NCI-H1105 (cell line): ENCODE data around the gene SKI.
"Not testable (repeated sequence)": the region's sequence is repeated elsewhere in the genome, so short reads cannot be mapped to it uniquely, and the experiment has no call there.

Experiments used
- DNase-seq: peaks from one replicate; lab custom pipeline; 2025; lab: John Stamatoyannopoulos, UW

SKI gene

DNA sequence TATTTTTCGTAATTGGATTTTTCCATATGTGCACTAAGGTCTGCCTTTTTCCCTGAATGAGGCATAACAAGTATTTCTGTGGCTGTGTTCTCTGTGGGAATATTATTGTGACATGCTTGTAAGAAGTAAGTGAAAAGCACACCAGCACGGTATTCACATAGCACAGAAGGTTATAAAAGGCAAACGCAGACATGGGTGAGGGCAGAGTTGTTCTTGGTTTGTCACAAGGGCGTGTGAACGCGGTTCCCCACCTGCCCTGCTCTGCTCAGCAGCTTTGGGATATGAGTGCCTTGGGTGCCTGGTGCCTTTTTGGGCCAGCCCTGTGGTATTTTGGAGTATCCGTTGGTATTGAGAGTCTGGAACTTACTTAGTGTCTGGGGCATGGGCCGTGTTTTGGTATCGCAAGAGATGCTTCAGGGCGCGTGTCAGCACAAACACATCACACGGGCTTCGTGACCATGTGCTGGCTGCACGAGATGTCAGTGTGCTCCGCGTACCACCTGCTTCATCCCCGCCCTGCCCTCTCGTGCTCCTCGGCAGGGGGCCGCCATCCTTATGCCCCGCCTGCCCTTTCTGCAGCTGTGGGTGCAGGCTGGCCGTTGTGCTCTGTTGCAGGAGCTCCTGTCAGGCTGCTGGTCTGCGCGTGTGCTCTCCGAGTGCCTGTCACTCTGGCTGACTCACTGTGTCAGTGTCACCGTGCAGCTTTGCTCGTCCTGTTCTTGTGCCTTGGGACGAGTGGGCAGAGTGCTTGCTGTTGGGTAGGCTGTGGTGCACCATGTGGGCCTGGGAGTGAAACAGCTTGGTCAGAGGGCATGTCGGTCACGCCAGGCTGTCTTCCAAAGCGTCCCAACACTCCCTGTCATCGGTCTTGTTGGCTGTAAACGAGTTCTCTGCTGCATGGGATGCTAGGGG lies 15.0 kb downstream of the SKI start:
- DNase-seq, result no peak

DNA sequence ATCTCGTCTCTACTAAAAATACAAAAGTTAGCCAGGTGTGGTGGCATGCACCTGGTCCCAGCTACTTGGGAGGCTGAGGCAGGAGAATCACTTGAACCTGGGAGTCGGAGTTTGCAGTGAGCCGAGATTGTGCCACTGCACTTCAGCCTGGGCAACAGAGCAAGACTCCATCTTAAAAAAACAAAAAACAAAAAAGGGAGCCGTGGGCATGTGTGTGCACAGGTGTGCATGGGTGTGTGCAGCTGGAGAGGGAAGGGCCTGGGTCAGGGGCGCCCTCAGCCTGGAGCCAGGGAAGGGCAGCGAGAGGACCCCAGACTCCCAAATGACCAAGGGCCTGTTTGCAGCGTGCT lies 18.9 kb downstream of the SKI start:
- not testable (repeated sequence) for DNase-seq

DNA sequence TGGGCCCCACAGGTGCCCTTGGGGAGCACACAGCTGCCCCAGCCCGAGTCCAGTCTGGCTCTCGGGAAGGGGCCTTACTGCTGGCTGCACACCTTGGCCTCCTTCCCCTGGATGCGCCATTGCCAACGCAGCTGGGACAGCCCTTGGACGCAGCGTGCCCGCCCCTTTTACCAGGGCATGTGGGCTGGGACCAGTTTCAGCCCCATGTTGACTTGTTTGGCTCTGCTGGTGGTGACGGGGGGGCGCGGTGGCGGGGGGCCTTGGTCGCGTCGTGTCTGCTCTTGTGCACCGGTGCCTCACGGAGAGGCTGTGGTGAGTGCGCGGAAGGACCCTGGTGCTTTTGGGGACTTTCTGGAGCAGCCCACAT lies 19.6 kb downstream of the SKI start:
- DNase-seq, result no peak

DNA sequence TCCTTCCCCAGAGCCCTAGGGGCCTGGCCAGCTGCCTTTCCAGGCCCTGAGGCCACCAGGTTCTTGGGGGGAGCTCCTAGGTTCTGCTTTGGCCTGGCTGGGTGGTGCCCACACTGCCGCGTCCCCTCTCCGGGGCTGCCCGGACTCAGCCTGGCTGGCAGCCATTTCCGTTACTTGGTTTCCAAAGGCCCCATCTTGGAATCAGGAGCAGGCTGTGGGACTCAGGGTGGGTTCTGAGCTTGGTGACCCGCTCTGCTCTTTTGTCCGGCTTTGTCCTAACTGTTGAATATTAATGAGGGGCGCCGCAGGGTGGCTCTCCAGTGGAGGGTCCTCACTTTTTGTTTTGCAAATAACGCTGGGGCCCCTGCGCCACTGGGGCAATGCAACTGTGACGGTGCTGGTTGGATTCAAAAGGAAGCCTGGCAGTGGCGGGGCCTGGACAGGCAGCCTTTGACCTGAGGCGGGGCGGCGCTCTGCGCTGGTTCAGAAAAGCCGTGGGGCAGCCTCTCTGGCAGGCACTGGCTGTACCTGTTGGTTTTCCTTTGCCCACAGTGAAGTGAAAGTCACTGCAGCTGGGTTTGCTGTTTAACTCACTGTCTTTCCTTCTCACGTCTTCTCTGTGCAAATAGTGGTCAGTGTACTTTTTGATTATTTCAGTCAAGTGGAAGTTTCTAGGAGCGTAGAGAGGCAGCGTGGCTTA lies 20.2 kb downstream of the SKI start:
- no peak for DNase-seq

DNA sequence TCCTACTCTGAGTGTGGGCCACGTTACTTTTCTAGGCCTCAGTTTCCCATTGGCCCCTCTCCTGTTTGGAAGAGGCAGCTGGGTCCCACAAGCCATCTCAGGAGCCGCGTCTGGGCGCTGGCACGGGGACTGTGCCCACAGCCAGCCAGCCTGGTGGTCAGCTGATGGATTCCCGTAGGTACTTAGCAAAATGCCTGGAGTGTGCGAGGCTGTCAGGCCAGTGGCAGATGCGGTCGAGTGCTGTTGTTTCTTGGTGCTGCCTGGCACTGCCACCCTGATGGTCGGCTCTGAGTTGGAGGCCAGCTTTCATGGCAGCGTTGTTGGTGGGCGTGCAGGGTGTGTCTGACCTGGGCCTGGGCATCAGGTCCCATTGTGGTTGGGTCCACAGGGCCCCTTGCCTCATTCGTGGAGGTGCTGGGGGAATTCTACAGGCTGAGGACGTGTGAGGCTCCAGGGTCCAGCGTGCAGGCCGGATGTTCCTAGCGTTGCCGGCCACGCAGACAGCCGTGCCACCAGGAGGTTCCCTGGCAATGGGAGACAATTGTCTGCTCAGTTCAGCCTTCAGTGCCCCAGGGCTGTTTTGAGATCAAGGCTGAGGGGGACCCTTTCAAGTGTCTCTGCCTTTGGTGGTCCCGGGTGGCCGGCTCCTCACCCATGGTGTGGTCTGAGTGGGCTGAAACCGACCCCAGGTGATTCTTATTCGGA lies 20.9 kb downstream of the SKI start:
- DNase-seq, result no peak

DNA sequence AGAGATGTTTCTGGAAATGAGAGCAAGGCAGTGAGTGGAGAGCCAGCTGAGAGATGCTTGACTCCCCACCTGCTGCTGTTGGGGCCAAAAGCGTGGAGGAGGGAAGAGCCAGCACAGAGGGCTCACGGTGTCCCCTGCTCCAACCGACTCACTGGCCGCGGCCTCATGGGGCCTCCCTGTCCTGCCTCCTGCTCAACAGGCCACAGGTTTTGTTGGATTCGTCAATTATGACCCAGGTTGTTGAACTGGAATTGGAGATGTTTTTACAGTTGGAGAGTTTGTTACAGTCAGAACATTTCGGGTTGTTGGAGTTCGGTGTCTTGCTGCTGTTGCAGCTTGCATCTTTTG lies 21.4 kb downstream of the SKI start:
- DNase-seq, result no peak

DNA sequence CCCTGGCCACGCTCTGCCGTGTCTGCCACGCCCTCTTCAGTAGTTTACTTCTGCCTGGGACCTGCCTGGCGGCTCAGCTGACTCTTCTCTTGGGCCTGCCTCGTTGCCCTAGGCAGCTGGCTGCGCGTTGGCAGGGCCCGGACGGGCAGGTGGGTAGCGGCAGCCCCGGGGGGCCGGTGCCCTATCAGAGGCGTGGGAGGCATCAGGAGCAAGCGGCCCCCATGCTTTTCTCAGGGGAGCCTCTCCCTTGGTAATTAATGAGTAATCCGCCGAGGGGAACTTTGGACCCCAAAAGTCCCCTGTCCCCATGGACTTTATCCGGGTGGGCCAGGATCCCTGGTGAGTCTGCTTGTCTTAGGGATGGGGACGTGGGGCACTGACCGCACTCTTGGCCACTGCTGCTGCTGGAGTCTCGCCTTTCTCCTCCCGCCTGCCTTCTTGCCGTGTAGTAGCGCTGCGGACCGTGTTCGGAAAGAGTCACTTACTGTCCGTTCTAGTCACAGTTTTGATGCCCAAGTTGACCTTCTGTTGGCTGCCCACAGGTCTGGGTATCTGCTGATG lies 22.7 kb downstream of the SKI start:
- no peak for DNase-seq

DNA sequence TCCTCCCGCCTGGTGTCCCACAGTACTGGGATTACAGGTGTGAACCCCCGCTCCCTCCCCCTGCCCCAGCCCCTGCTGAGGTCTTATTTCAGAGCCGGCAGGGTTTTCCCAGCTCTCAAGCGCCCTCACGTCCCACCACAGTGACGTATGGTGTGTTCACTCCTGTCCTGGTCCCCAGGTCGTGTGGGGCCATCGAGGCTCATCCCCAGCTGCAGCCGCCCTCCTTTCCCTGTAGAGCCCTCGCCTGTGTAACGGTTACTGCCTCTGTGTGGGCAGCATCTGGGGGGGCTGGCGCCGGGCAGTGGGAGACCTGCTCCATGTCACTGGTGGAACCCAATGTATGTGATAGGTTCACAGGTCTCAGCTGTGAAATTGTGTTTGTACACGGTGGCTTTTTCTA lies 23.2 kb downstream of the SKI start:
- no peak for DNase-seq

DNA sequence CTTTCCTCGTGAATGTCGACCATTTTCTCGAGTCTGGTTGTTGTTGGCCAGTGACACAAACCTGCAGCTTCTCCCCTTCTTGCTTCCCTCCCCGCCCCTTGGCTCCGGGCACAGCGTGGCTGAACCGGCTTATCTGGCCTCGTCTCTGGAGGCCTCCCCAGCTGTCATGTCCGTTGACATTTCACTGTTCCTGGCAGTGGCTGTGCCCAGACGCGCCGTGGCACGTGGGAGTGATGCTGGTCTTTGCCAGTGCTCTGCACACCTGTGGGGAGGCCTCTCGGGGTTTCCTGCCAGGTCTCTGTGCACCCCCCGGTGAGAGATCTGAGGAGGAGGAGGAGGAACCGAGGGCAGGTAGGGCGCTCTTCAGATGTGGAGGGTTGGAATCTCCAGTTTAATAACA lies 23.7 kb downstream of the SKI start:
- DNase-seq, result no peak

DNA sequence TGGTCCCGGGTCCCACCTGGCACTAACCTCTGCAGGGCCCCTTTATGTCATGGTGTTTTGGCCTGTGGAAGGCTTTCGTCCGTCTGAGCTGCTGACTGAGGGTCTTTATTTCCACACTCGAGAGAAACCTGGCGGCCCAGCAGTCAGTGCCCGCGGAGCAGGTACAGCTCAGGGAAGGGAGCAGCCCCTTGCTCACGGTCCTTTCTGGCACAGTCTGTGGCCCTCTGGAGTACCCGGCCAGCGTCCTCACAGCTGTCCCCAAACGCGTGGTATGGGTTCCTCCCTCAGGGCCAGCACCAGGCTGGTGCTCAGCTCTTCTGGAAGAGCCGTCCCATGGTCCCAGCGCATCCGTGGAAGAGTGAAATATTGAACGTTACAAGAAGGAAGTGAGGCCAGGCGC lies 24.3 kb downstream of the SKI start:
- DNase-seq, result no peak

DNA sequence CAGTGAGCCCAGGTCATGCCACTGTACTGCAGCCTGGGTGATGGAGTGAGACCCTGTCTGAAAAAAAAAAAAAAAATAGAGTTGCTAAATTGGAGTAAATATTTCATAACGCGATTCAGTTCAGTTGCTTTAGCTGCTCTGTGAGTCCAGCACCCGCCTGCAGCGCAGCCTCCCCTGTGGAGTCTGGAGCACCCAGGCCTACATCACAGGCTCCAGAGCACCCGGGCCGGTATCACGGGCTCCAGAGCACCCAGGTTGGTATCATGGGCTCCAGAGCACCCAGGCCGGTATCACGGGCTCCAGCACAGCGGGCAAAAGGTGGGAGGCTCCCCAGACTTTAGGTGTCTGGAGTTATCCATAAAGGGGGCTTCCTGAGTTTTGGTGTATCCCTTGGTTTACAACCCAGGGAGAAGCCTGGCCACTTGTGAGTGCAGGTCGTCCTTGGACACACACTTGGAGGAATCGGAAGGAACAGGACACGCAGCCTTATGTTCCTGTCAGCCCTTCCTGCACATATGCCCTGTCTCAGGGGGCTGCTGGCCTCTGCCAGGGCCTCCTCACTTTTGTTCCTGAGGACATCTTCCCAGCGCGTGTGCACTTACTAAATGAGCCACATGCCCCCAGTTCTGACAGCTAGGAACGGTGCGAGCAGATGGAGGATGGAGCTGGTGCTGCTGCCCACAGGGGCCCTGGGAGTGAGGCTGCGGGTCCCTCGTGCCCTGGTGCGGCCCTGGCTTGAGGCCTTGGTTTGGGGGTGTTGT lies 25.1 kb downstream of the SKI start:
- DNase-seq, result no peak

DNA sequence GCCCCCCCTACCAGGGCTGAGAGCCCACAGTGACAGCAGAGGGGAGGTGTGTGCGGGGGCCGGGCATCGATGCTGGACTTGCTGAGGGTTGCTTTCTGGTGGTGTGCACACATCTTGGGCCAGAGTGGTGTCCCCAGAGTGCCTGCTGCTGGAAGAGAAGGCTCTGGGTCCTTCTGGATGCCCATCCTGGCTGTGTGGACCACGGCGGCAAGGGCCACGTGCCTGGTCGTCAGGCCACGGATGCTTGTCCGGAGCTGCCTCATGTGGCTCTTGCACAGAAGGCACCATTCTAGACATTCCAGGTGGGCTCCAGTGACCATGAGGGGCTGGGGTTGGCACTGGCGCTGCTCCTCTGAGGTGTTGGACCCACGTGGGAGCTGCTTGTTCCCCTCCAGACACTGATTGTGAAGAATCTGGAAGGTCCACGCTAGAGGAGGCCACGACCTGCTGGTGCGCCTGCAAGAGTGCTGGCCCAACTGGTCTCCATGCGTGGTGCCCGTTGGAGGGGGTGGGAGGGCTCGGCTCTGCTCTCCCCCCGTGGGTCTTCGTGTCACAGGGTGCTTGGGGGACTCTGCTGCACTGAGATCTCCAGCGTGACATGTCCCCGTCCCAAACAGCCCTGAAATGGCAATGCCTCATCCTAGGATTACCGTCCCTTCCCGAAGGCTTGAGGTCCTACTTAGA lies 25.8 kb downstream of the SKI start:
- no peak for DNase-seq

DNA sequence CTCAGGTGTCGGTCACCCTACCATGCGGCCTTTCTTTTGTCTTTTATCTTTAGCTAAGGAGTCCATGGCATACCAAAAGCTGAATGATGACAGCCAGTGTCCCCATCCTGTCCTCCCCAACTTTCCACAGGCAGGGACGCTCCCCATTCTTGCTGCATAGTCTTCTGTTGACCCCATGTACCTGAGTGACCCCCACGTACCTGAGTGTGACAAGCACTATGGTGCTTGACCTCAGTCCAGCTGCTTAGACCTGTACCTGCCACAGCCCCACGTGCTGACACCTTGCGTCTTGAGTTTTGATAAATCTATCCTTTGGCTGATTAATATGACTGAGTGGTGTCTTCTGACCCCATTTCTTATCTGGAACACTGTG lies 26.9 kb downstream of the SKI start:
- DNase-seq, result no peak

DNA sequence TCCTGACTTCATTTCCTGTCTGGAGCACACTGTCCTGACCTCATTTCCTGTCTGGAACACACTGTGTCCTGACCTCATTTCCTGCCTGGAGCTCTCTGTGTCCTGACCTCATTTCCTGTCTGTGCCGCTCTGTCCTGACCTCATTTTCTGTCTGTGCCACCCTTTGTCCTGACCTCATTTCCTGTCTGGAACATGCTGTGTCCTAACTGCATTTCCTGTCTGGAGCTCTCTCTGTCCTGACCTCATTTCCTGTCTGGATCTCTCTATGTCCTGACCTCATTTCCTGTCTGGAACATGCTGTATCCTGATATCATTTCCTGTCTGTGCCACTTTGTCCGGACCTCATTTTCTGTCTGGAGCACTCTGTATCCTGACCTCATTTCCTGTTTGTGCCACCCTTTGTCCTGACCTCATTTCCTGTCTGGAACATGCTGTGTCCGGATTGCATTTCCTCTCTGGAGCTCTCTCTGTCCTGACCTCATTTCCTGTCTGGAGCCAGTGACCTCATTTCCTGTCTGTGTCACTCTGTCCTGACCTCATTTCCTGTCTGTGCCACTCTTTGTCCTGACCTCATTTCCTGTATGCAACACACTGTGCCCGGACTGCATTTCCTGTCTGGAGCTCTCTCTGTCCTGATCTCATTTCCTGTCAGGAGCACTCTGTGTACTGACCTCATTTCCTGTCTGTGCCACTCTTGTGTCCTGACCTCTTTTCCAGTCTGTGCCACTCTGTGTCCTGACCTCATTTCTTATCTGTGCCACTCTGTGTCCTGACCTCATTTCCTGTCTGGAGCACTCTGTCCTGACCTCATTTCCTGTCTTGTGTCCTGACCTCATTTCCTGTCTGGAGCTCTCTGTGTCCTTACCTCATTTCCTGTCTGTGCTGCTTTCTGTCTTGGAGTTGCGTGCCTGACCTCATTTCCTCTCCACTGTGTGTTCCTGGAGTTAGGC lies 27.6 kb downstream of the SKI start:
- DNase-seq, result no peak

DNA sequence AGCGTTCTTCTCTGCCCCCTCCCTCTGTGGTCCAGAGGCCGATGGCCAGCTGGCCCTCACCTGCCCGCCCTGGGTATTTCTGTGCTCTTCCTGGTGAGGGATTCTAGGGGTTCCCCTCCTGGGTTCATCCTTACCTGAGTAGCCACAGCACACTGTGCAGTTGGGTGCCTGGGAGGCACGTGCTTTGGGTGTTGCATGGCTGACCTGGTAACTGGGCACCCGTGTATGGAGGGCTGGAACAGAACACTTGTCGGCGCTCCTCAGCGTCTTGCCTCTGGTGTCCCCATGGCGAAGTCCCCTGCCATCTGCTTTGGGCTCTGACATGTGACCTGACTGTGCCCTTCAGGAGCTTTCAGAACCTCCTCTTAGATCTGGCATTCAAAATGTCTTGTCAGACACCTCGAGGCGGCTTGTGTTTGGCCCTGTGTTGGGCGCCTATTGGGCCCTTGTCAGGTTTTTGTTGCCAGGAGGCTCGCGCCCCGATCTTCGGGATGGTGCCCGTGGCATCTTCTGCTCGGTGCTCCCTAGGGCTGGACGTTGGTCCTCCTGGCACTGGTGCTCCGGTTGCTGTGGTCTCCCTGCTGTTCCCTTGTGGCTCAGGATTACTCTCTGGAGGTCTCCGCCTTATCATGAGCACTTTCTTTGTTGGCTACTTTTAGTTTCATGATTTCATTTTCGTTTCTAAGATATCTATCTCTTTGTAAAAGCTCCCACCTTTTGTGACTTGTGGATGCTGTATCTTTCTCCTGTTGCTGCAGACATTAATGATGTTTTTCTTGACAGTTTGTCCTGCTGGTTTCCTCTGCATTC lies 28.5 kb downstream of the SKI start:
- DNase-seq, result no peak

DNA sequence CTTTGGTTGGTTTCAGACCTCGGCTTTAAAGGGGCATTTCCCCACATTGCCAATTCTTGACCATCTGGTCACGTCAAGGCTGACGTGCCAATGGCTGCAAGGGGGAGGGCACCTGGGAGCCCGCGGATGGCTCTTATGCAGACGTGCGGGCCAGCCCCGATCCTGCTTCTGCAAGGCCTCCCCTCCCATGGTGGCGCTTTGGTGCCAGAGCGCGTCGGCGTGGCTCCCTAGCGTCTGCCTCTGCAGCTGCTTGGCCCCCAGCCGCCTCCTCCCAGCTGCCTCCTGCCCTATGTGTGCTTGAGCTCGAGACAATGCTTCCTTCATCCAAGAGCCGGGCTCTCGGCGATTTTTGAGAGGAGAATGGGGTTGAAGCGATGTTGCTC lies 29.1 kb downstream of the SKI start:
- DNase-seq, result no peak

DNA sequence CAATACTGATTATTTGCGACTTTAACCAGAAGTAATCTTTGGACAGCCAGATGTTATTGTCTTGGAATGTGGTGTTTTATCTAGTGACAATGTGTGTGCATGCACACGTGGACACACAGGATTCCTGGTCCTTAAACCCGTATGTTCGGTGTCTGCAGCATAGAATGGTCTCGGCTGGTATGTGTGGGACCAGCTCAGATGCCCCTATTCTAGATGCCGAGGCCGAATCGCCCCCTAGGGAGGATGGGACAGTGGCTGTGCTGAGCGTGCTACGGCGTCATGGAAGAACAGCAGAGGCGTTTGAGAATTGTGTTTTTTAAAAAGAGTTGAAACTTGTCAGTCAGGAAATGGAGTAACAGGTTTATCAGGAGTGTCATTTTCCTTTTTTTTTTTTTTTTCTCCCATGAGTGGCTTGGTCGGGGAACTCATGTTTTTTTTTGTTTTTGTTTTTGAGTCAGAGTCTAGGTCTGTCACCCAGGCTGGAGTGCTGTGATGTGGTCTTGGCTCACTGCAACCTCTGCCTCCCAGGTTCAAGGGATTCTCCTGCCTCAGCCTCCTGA lies 30.1 kb downstream of the SKI start:
- no peak for DNase-seq

DNA sequence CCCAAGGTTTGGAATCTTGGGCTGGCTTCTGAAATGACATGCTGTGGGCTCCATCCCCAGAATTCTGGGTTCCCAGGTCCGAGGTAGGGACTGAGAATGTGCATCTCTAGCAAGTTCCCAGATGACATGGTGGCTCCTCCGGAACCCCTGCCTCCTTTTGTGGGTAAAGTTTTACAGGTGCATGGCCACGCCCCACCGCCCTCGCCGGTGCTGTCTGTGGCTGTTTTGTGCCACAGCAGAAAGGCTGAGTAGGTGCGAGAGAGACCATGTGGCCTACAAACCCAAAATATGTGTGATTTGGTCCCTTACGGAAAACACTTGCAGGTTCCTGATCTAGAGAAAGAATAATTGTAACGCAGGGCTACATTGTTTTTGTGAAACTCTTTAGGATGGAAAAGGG lies 30.9 kb downstream of the SKI start:
- no peak for DNase-seq

DNA sequence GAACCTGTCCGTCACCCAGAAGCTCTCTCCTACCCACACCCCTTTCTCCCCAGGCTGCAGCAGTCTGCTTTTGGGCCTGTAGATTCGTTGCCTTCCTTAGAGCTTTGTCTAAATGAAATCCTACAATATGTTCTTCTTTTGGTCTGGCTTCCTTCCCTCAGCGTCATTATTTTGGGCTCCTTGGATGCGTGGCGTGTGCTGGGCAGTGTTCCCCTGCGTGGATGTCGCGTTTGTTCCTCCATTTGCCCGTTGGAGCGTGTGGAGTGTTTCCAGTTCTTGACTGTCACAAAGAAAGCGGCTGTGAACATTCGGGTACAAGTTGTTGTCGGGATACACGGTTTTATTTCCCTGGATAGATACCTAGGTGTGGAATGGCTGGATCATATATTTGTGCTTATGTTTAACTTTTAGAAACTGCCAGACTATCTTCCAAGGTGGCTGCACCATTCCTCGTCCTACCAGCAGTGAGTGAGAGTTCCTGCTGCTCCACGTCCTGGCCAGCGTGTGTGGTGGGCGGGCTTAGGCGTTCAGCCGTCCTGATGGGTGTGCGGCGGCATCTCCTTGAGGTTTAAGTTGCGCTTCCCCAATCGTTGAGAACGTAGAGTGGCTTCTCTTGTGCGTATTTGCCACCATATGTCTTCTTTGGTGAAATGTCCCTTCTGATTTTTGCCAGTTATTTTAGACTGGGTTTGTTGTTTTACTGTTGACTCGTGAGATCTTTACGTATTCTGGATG lies 31.7 kb downstream of the SKI start:
- no peak for DNase-seq
